ENCODE results near the gene ATG16L2.

Gene ATG16L2

DNA sequence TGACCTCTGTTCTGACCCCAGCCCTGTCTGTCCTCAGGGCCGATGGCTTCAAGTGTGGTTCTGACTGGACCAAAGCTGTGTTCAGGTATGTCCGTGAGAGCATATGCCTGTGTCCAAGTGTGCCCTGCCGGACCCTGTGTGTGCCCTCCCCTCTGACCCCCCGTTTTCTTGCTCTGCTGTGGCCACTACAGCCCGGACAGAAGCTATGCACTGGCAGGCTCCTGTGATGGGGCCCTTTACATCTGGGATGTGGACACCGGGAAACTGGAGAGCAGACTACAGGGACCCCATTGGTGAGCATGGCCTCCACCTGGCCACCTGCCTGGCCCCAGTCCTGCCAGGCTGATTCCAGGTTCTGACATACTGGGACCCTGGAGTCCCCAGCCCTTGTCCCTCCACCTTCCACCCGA, 14.5 kb downstream of the ATG16L2 start:
- no peak for TF ChIP-seq CSDC2 (CRISPR knock-in tag; IDR thresholded peaks at IDR 0.05)
- TF ChIP-seq, protein P1, sequence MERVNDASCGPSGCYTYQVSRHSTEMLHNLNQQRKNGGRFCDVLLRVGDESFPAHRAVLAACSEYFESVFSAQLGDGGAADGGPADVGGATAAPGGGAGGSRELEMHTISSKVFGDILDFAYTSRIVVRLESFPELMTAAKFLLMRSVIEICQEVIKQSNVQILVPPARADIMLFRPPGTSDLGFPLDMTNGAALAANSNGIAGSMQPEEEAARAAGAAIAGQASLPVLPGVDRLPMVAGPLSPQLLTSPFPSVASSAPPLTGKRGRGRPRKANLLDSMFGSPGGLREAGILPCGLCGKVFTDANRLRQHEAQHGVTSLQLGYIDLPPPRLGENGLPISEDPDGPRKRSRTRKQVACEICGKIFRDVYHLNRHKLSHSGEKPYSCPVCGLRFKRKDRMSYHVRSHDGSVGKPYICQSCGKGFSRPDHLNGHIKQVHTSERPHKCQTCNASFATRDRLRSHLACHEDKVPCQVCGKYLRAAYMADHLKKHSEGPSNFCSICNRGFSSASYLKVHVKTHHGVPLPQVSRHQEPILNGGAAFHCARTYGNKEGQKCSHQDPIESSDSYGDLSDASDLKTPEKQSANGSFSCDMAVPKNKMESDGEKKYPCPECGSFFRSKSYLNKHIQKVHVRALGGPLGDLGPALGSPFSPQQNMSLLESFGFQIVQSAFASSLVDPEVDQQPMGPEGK (CRISPR knock-in tag; IDR thresholded peaks at IDR 0.05; ENCODE audit: borderline replicate concordance) = no peak
- no peak for ATAC-seq

DNA sequence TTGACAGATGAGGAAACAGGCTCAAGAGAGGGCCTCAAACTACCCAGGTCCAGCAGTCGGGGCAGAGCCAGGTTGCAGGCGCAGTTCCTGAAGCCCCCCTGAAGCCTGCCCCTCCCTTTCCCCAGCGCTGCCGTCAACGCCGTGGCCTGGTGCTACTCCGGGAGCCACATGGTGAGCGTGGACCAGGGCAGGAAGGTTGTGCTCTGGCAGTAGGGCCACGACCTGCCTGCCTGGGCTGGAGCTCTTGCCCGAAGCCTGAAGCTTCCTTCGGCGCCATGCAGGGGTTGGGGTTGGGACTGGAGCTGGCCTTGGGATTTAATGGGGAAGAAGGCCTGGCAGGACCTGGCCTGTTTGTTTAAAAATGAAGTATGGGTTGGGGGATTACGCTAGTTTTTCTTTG, 15.0 kb downstream of the ATG16L2 start:
- TF ChIP-seq CSDC2 (CRISPR knock-in tag; IDR thresholded peaks at IDR 0.05) (no peak), ZFP30 (CRISPR knock-in tag; IDR thresholded peaks at IDR 0.05) (no peak), ZNF8 (CRISPR knock-in tag; IDR thresholded peaks at IDR 0.05) (no peak), ESRRG (CRISPR knock-in tag; IDR thresholded peaks at IDR 0.05) (no peak), PPARA (CRISPR knock-in tag; IDR thresholded peaks at IDR 0.05; ENCODE audit: borderline replicate concordance) (no peak), GLIS3 (CRISPR knock-in tag; IDR thresholded peaks at IDR 0.05) (no peak), ZC3H10 (CRISPR knock-in tag; IDR thresholded peaks at IDR 0.05) (no peak), BACH2 (CRISPR knock-in tag; IDR thresholded peaks at IDR 0.05; ENCODE audit: borderline replicate concordance) (no peak), TCF4 (CRISPR knock-in tag; IDR thresholded peaks at IDR 0.05; ENCODE audit: borderline replicate concordance) (no peak), OSR1 (CRISPR knock-in tag; IDR thresholded peaks at IDR 0.05) (no peak), TOX (CRISPR knock-in tag; IDR thresholded peaks at IDR 0.05; ENCODE audit: borderline replicate concordance) (no peak), ZFP3 (CRISPR knock-in tag; IDR thresholded peaks at IDR 0.05) (no peak), ZNF565 (CRISPR knock-in tag; conservative IDR thresholded peaks at IDR 0.05; ENCODE audit: low read depth) (no peak)
- TF ChIP-seq, protein P2, sequence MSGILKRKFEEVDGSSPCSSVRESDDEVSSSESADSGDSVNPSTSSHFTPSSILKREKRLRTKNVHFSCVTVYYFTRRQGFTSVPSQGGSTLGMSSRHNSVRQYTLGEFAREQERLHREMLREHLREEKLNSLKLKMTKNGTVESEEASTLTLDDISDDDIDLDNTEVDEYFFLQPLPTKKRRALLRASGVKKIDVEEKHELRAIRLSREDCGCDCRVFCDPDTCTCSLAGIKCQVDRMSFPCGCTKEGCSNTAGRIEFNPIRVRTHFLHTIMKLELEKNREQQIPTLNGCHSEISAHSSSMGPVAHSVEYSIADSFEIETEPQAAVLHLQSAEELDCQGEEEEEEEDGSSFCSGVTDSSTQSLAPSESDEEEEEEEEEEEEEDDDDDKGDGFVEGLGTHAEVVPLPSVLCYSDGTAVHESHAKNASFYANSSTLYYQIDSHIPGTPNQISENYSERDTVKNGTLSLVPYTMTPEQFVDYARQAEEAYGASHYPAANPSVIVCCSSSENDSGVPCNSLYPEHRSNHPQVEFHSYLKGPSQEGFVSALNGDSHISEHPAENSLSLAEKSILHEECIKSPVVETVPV (CRISPR knock-in tag; IDR thresholded peaks at IDR 0.05) = no peak
- TF ChIP-seq, protein P3, sequence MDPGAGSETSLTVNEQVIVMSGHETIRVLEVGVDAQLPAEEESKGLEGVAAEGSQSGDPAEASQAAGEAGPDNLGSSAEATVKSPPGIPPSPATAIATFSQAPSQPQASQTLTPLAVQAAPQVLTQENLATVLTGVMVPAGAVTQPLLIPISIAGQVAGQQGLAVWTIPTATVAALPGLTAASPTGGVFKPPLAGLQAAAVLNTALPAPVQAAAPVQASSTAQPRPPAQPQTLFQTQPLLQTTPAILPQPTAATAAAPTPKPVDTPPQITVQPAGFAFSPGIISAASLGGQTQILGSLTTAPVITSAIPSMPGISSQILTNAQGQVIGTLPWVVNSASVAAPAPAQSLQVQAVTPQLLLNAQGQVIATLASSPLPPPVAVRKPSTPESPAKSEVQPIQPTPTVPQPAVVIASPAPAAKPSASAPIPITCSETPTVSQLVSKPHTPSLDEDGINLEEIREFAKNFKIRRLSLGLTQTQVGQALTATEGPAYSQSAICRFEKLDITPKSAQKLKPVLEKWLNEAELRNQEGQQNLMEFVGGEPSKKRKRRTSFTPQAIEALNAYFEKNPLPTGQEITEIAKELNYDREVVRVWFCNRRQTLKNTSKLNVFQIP (CRISPR knock-in tag; IDR thresholded peaks at IDR 0.05; ENCODE audit: borderline replicate concordance, low read depth) = no peak
- TF ChIP-seq, protein P1 (CRISPR knock-in tag; IDR thresholded peaks at IDR 0.05; ENCODE audit: borderline replicate concordance) = no peak
- TF ChIP-seq, protein P4, sequence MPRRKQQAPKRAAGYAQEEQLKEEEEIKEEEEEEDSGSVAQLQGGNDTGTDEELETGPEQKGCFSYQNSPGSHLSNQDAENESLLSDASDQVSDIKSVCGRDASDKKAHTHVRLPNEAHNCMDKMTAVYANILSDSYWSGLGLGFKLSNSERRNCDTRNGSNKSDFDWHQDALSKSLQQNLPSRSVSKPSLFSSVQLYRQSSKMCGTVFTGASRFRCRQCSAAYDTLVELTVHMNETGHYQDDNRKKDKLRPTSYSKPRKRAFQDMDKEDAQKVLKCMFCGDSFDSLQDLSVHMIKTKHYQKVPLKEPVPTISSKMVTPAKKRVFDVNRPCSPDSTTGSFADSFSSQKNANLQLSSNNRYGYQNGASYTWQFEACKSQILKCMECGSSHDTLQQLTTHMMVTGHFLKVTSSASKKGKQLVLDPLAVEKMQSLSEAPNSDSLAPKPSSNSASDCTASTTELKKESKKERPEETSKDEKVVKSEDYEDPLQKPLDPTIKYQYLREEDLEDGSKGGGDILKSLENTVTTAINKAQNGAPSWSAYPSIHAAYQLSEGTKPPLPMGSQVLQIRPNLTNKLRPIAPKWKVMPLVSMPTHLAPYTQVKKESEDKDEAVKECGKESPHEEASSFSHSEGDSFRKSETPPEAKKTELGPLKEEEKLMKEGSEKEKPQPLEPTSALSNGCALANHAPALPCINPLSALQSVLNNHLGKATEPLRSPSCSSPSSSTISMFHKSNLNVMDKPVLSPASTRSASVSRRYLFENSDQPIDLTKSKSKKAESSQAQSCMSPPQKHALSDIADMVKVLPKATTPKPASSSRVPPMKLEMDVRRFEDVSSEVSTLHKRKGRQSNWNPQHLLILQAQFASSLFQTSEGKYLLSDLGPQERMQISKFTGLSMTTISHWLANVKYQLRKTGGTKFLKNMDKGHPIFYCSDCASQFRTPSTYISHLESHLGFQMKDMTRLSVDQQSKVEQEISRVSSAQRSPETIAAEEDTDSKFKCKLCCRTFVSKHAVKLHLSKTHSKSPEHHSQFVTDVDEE (CRISPR knock-in tag; IDR thresholded peaks at IDR 0.05) = no peak
- ATAC-seq = no peak

DNA sequence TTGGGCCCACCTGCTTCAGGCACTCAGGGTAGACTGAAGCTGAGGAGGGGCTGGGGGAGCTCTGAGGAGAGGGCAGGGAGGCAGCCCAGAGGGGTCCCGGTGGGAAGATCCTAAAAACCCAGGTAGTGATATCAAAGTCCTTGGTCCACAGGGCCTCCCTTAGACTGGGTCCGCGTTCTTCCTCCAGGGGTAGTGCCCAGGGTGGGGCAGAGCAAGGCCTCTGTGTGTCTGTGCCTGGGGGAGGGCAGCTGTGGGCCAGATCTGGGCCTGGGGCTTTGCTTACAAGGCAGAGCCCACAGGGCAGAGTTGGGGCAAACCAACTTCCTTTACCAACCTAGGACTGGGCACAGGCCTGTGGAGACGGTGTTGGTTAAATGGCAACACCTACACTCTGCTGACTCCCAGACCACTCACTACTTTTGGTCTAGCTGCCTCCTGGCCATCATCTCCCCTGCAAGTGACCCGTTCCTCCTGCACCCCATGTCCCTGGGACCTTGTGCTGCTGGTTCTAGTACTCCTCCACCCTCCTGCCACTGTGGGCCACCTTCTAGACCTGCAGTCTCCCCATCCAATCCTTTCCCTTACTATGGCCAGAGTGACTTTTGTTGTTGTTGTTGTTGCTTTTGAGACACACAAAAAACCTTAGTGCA, 15.8 kb downstream of the ATG16L2 start:
- no peak for ATAC-seq
- TF ChIP-seq TCF4 (CRISPR knock-in tag; IDR thresholded peaks at IDR 0.05; ENCODE audit: borderline replicate concordance) (no peak), ZFP30 (CRISPR knock-in tag; IDR thresholded peaks at IDR 0.05) (no peak), ZNF70 (CRISPR knock-in tag; IDR thresholded peaks at IDR 0.05) (no peak), BACH2 (CRISPR knock-in tag; IDR thresholded peaks at IDR 0.05; ENCODE audit: borderline replicate concordance) (no peak), SNAI2 (CRISPR knock-in tag; IDR thresholded peaks at IDR 0.05) (no peak), PPARA (CRISPR knock-in tag; IDR thresholded peaks at IDR 0.05; ENCODE audit: borderline replicate concordance) (no peak), ZC3H10 (CRISPR knock-in tag; IDR thresholded peaks at IDR 0.05) (no peak), ESRRG (CRISPR knock-in tag; IDR thresholded peaks at IDR 0.05) (no peak), ZFP3 (CRISPR knock-in tag; IDR thresholded peaks at IDR 0.05) (no peak), OSR1 (CRISPR knock-in tag; IDR thresholded peaks at IDR 0.05) (no peak), ISL1 (CRISPR knock-in tag; IDR thresholded peaks at IDR 0.05) (no peak)
- TF ChIP-seq, protein P4 (CRISPR knock-in tag; IDR thresholded peaks at IDR 0.05) = no peak
- TF ChIP-seq, protein P1 (CRISPR knock-in tag; IDR thresholded peaks at IDR 0.05; ENCODE audit: borderline replicate concordance) = no peak
